DMS153 treated with DMSO at 0.1 percent for 48 hours (cell line): ENCODE measurements around the gene SLAIN2.
"Not testable (repeated sequence)": the region's sequence is repeated elsewhere in the genome, so short reads cannot be mapped to it uniquely, and the experiment has no call there.

ENCODE experiments used
- DNase-seq: peaks from one replicate; lab custom pipeline; 2025; ENCODE audit not compliant: unreplicated experiment; lab: John Stamatoyannopoulos, UW

SLAIN2 gene

GRCh38 chr4:48340965-48341775 is at the start of gene SLAIN2:
TSS of gene SLAIN2 (plus strand) at chr4:48341529. CDS start at chr4:48341740, 211 bp downstream.
- DNase-seq = peak; percentile 49

DNA sequence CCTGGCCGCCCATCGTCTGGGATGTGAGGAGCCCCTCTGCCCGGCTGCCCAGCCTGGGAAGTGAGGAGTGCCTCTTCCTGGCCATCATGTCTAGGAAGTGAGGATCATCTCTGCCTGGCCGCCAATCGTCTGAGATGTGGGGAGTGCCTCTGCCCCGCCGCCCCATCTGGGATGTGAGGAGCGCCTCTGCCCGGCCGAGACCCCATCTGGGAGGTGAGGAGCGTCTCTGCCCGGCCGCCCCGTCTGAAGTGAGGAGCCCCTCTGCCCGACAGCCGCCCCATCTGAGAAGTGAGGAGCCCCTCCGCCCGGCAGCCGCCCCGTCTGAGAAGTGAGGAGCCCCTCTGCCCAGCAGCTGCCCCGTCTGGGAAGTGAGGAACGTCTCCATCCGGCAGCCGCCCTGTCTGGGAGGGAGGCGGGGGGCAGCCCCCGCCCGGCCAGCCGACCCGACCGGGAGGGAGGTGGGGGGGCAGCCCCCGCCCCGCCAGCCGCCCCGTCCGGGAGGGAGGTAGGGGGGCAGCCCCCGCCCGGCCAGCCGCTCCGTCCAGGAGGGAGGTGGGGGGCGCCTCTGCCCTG is 49.0 kb upstream of the SLAIN2 start:
- DNase-seq = not testable (repeated sequence)

DNA sequence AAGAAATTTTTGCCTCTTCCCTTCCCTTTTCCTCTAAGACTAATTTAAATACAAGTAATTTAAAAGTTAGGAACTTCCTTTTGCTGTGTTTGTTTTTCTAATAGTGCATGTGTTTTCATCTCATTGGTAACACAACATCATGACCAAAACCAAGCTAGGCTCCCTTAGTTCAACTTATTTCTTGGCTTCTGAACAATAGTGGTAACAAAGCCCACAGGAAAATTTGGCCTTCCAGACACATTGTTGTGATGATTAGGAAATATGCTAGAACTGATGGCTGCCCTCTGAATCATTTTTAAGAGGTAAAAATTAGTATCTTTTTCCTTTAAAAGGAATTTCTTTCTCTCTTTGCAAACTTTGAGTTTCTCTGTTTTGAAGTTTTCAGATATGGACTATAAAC is 46.2 kb upstream of the SLAIN2 start:
- no peak for DNase-seq

DNA sequence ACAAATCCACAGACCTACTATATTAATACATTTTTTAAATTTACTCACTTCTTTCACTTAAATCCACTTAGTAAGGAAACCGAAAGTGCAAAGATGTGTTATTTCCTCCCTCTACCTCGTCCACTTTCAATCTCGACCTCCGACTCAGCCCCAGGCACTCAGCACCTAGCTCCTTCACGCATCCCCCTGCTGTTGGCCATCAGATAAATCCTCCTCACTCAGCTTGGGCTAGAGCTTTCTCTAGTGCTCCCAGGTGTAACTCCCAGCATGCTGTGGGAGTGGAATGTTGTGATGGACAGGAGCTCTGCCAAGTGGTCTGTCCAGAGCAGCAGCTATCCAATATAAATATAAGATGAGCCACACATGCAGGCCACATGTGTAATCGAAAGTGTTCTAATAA is 45.0 kb upstream of the SLAIN2 start:
- DNase-seq = no peak

DNA sequence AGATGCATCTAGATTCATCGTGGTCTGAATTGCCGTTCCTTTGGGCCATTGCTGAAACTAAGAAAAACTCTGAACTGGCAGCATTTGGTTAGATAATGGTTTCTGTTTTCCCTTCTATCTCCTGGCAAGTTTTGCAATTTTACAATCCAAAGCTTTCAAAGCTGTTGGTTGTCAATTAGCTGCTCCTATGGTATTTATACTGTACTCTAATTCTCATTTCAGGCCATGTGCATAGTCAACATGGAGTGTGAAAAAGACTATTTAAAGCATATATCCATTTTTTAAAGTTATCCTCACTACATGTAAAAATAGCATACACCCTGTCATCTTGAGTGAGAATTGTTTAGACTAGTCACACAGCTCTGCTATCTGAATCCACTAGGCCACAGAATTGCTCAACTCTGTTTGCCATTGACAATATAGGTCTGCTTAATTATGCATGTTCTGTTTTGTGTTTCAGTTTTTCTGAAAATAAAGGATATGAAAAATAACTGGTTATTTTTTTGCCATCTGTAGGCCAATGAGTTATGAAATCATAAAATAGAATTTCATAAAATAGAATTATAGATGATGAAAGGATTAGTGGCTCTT is 44.0 kb upstream of the SLAIN2 start:
- DNase-seq = no peak

GRCh38 chr4:48299560-48299959 is 41.8 kb upstream of the SLAIN2 start:
- no peak for DNase-seq

GRCh38 chr4:48300004-48300403 is 41.3 kb upstream of the SLAIN2 start:
- DNase-seq = no peak

DNA sequence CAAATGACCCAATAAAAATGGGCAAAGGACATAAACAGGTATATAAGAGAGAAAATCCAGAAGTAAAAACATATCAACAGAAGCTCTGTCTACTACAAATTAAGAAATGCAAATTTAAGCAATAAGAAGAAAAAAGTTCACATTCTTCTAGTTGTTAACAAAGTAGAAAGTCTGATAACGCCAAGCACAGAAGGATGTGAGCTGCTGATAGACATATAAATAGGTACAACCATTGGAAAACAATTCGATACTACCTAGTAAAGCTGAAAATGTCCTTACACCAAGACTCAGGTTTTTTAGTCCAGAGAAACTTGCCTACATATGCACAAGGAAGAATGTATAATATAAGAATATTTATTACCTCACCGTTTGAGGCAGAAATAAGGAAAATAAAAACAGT is 35.8 kb upstream of the SLAIN2 start:
- DNase-seq = no peak

DNA sequence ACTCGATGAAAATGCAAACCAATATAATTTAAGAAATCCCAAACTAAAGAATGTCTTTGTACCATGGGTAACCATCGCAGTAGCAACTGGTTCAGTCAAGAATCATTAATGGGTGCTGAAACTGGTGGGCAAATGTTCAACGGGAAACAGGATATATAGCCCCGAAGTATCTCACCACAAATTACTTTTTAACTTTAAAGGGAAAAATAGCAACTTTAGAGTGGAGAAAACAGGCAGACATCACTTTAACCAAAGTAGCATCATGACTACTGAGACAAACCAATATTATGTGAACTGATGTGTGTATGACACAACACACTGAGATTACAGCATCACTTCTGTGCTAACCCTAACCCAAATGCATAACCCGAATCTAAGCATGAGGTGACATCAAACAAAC is 33.8 kb upstream of the SLAIN2 start:
- DNase-seq = no peak

GRCh38 chr4:48308901-48309300 is 32.4 kb upstream of the SLAIN2 start:
- DNase-seq = no peak

DNA sequence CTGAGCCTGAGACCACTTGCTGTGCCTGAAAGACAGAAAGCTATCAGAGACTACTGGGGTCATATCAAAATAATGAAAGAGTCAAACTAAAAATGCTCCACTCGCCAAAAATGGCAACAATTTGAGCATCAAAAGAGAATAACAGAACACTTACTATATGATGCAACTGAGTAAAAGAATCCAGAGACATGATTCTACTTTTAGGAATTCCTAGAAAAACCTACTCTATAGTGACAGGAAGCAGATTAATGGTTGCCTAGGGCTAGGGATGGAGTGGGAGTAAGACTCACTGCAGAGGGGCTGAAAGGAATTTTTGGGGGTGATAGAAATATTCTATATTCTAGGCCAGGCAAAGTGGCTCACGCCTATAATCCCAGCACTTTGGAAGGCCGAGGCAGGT is 29.4 kb upstream of the SLAIN2 start:
- no peak for DNase-seq

DNA sequence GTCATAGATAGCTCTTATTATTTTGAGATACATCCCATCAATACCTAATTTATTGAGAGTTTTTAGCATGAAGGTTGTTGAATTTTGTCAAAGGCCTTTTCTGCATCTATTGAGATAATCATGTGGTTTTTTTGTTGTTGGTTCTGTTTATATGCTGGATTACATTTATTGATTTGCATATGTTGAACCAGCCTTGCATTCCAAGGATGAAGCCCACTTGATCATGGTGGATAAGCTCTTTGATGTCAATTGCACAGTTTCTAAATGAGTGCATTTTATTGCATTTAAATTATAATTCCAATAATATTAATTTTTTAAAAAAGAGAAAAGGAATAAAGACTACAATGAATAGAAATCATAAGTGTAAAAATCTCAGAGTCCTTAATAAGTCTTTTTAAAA is 26.6 kb upstream of the SLAIN2 start:
- DNase-seq = not testable (repeated sequence)

DNA sequence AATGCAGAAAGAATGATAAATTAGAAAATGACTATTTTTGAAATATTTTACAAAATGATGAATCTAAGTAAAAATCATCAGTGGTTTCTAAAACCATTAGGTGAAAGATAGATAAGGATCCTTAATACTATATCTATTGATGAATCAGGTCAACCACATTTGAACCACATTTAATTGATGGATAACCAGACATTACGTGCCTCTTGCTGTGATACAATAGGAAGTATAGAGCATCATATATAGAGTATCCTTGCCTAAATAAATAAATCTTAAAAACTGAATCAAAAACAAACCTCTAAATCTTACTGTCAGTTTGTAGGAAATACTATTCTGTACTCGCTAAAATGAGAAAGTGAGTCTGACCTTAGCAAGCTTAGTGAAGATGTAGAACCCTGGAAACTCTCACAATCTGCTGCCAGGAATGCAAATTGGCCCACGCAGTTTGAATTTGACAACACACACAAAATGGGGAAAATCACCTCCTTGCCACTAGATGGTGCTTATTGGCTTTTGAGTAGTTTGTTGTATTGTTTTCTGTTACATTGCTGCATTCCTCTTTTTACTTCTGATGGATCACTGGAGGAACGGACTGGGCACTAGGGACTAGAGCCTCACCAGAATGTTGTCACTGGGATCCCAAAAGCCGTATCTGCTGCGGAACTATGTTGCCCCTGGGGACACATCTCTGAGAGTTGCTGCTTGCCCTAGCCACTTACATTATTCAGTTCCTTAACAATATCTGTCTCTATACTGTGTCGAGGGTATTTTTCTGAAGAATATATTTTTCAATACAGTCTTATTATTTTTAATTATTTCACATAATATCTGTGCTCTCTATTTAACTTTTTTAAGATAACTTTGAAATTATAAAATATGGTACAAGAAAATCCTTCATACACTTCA is 25.4 kb upstream of the SLAIN2 start:
- no peak for DNase-seq

- DNase-seq = no peak
Observed at GRCh38 chr4:48321312-48321711, 20.0 kb upstream of the SLAIN2 start.

DNA sequence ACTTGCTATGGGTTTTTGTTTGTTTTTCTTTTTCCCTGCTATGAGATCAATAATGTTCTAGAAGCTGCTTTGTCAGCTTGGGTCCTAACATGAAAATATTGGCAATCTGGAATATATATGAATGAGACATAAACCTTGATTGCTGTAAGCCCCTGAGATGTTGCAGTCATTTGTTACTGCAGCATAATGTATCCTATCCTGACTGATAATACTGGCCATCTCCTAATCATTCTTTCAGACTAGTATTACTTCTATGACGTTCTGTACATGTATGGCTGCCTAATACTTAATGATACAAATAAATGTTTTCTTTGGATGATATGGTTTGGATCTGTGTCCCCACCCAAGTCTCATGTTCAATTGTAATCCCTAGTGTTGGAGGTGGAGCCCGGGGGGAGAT is 19.3 kb upstream of the SLAIN2 start:
- no peak for DNase-seq

DNA sequence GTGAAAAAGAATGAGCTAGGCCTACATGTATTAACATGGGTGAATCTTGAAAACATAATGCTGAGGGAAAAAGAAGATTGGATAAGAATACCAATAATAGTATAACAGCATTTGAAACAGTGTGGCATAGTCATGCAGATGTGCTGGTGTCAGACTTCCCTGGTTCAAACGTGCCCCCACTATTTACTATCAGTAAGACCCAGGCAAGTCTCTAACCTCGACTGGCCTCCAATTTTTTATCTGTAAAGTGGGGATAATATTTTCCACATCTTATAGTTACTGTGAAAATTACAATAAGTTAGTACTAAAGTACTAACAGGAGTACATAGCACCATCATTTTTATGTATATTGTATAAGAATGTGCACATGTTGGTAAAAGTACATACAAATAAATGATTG is 17.0 kb upstream of the SLAIN2 start:
- DNase-seq = no peak

DNA sequence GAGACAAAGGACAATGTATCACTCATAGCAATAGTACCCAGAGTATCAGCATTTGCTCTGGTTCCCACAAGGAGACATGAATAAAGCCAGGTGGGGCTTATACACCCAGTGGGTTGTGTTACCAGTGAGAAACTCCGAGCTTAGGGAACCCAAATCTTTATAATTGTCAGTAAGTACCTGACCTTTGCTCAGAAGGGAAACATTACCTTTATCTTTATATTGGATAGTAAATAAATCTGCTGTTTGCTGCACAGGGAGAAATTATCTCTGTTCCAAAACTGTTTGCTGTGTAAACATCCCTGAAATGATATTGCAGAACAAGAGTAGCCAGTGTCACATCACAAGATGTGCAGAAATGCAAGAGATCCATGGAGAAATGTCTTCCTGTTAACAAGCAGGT is 12.1 kb upstream of the SLAIN2 start:
- no peak for DNase-seq

DNA sequence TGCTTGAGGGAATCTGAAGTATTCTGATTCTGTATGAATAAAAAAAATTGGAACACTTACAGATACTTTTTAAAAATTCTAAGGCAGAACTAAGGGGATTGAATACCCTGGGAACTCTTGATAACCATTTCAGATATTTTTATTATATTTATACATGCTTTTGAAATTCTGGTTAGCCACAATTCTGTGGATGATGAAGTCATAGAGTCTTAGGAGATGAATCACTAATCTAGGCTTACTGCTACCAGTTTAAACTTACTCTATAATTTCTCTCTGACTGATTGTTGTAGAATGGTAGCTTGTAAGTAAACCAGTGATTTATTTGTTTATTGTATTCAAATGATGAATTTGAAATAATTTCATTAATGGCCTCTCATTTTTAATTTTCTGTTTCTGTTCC is 11.4 kb upstream of the SLAIN2 start:
- DNase-seq = no peak

- DNase-seq = no peak
Observed at GRCh38 chr4:48331577-48332330, 9.6 kb upstream of the SLAIN2 start.

DNA sequence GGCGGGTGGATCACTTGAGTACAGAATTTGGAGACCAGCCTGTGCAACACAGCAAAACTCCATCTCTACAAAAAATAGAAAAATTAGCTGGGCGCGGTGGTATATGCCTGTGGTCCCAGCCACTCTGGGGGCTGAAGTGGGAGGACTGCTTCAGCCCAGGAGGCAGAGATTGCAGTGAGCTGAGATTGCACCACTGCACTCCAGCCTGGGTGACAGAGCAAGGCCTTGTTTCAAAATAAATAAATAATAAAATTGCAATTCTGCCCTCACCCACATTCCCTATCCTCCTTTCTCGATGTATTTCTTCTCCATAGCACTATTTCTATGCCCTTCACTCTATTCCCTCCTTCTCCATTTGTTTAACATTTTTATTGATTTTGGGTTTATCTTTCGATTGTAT is 8.7 kb upstream of the SLAIN2 start:
- DNase-seq = no peak

- no peak for DNase-seq
Observed at GRCh38 chr4:48333587-48333986, 7.7 kb upstream of the SLAIN2 start.
